ENCODE measurements around the gene PRG3. TPM values are rescaled to one million over a fixed set of nuclear protein-coding genes. Genes with fewer than 3 reads are reported as not detected.

PRG3 gene
- total RNA-seq, 1 experiment from 2014 or later = not detected

DNA sequence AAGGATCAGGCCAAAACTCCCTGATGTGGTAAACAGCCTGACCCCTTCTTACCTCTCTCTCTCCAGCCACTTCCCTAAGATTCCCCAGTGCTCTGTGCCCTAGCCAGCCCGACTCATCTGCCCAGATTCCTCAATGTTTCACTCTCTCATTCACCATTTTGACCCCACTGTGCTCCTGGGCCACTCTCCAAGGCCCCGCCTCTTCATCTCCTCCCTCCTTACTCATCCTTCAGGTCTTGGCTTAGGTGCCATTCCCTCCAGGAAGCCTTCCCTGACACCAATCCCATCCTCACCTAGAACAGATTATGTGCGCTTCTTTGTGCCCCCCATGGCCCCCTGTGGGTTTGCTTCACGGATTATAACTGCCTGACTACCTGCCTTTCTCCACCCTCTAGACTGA lies 32.7 kb upstream of the PRG3 start (continued):
- TF ChIP-seq EGR1 (IDR thresholded peaks at IDR 0.05; ENCODE audit: low read depth) (no peak), TCF7L2 (IDR thresholded peaks at IDR 0.05; ENCODE audit: borderline replicate concordance, extremely low read depth, insufficient read depth, insufficient read length) (no peak), RAD21 (IDR thresholded peaks at IDR 0.05; ENCODE audit: low read depth) (no peak), EZH2 (IDR thresholded peaks at IDR 0.05) (no peak)
- TF ChIP-seq, protein P1, sequence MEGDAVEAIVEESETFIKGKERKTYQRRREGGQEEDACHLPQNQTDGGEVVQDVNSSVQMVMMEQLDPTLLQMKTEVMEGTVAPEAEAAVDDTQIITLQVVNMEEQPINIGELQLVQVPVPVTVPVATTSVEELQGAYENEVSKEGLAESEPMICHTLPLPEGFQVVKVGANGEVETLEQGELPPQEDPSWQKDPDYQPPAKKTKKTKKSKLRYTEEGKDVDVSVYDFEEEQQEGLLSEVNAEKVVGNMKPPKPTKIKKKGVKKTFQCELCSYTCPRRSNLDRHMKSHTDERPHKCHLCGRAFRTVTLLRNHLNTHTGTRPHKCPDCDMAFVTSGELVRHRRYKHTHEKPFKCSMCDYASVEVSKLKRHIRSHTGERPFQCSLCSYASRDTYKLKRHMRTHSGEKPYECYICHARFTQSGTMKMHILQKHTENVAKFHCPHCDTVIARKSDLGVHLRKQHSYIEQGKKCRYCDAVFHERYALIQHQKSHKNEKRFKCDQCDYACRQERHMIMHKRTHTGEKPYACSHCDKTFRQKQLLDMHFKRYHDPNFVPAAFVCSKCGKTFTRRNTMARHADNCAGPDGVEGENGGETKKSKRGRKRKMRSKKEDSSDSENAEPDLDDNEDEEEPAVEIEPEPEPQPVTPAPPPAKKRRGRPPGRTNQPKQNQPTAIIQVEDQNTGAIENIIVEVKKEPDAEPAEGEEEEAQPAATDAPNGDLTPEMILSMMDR (IDR thresholded peaks at IDR 0.05 in 2 of 3, conservative IDR thresholded peaks at IDR 0.05 in 1 of 3; ENCODE audit: borderline replicate concordance in 1 of 3, insufficient read depth in 1 of 3, low read depth in 2 of 3, low read length in 2 of 3) = no peak

DNA sequence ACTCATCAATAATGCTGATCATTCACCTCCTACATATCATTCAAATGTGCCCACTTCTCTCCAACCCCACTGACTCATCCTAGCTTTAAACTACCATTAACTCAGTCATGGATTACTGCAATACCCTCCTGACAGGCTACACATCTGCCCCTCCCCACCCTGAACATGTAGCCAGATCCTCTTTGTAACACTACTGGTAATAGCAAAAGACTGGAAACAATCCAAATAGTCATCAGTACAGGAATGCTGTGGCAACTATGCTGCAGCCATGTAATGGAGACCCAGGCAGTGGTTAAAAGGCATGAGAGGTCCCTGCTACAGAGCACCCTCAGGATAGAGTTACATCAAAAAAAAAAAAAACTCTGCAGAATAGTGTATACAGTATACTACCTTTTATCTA lies 29.3 kb upstream of the PRG3 start:
- Histone ChIP-seq H3K9me3 (ENCODE audit: control insufficient read depth in 1 of 2, insufficient read depth in 1 of 2, low read depth in 1 of 2, low read length in 2 of 2) (no peaks in the 10 kb centered on the region), H3K79me2 (ENCODE audit: insufficient read depth, low read length) (no peaks in the 10 kb centered on the region), H4K20me1 (ENCODE audit: insufficient read depth) (no peaks in the 10 kb centered on the region), H3K4me2 (ENCODE audit: low read length) (no peak overlapping the region), H3K4me1 (ENCODE audit: control insufficient read depth in 1 of 2, insufficient read depth in 2 of 2, low read length in 2 of 2) (peaks cover 0 to 4% of the 10 kb centered on the region in 2 experiments; a peak in 1 of 4 replicates), H3K27me3 (ENCODE audit: insufficient read depth, low read length) (no peaks in the 10 kb centered on the region), H3K36me3 (ENCODE audit: control insufficient read depth in 1 of 2, insufficient read depth in 2 of 2, low read length in 2 of 2) (no peaks in the 10 kb centered on the region; a peak in 1 of 4 replicates), H3K4me3 (replicated peaks in 1 of 2; ENCODE audit: low read depth in 1 of 2, low read length in 2 of 2) (no peak overlapping the region), H3K27ac (ENCODE audit: low read depth, low read length) (no peak overlapping the region), H3K9me2 (ENCODE audit: insufficient read depth) (no peaks in the 10 kb centered on the region), H3K9ac (ENCODE audit: low read length) (no peak overlapping the region), H2AFZ (ENCODE audit: low read depth, low read length, poor library complexity, severe bottlenecking) (no peak overlapping the region)
- BruUV-seq (replicated peaks) = no TSS peak
- ChIA-PET POLR2A (no interaction called here), CTCF (no interaction called here), RAD21 (ENCODE audit: low non-redundant PET in 1 of 2, low total read pairs in 2 of 2, uncharacterized antibody in 2 of 2, unreplicated experiment in 2 of 2) (no interaction called here)
- DNase-seq (ENCODE audit: low read depth, low spot score) (no peak), ATAC-seq (no peak)
- intact Hi-C loops (cut with micrococcal nuclease) = no loop called here
- TF ChIP-seq, protein P2, sequence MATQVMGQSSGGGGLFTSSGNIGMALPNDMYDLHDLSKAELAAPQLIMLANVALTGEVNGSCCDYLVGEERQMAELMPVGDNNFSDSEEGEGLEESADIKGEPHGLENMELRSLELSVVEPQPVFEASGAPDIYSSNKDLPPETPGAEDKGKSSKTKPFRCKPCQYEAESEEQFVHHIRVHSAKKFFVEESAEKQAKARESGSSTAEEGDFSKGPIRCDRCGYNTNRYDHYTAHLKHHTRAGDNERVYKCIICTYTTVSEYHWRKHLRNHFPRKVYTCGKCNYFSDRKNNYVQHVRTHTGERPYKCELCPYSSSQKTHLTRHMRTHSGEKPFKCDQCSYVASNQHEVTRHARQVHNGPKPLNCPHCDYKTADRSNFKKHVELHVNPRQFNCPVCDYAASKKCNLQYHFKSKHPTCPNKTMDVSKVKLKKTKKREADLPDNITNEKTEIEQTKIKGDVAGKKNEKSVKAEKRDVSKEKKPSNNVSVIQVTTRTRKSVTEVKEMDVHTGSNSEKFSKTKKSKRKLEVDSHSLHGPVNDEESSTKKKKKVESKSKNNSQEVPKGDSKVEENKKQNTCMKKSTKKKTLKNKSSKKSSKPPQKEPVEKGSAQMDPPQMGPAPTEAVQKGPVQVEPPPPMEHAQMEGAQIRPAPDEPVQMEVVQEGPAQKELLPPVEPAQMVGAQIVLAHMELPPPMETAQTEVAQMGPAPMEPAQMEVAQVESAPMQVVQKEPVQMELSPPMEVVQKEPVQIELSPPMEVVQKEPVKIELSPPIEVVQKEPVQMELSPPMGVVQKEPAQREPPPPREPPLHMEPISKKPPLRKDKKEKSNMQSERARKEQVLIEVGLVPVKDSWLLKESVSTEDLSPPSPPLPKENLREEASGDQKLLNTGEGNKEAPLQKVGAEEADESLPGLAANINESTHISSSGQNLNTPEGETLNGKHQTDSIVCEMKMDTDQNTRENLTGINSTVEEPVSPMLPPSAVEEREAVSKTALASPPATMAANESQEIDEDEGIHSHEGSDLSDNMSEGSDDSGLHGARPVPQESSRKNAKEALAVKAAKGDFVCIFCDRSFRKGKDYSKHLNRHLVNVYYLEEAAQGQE (IDR thresholded peaks at IDR 0.05; ENCODE audit: low read depth) = no peak
- TF ChIP-seq POLR2A (IDR thresholded peaks at IDR 0.05; ENCODE audit: borderline replicate concordance, extremely low read depth, insufficient read depth, insufficient read length) (no peak), ZFX (IDR thresholded peaks at IDR 0.05) (no peak), TCF7L2 (IDR thresholded peaks at IDR 0.05; ENCODE audit: borderline replicate concordance, extremely low read depth, insufficient read depth, insufficient read length) (no peak), ELF1 (IDR thresholded peaks at IDR 0.05; ENCODE audit: borderline replicate concordance, low read depth) (no peak), CEBPB (IDR thresholded peaks at IDR 0.05; ENCODE audit: low read depth) (no peak), SRF (IDR thresholded peaks at IDR 0.05; ENCODE audit: low read depth) (no peak), EGR1 (IDR thresholded peaks at IDR 0.05; ENCODE audit: low read depth) (no peak), SP1 (IDR thresholded peaks at IDR 0.05; ENCODE audit: low read depth) (no peak), POLR2AphosphoS5 (IDR thresholded peaks at IDR 0.05; ENCODE audit: low read depth, low read length) (no peak), FOSL1 (IDR thresholded peaks at IDR 0.05; ENCODE audit: low read depth) (no peak), ZNF274 (IDR thresholded peaks at IDR 0.05; ENCODE audit: low read depth, low read length) (no peak)
- TF ChIP-seq, protein P3, sequence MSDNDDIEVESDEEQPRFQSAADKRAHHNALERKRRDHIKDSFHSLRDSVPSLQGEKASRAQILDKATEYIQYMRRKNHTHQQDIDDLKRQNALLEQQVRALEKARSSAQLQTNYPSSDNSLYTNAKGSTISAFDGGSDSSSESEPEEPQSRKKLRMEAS (IDR thresholded peaks at IDR 0.05) = no peak
